SK-N-SH (cell line): ENCODE results near the gene KCNIP4. TPM values are rescaled to one million over a fixed set of nuclear protein-coding genes. Genes with fewer than 3 reads are reported as not detected.
A peak's percentile ranks its signal among the peaks of the same experiment; 100 is the strongest.

Experiments used
- CTCF ChIA-PET: fragments of 300-600, 350-600 bp; formaldehyde crosslinking; extraction: SDS; loops from one replicate; lab custom pipeline; 2021; lab: Yijun Ruan, JAX
- POLR2A ChIA-PET: fragments of 350-600 bp; sonication (Branson Sonifier 250); formaldehyde crosslinking; extraction: SDS; loops from one replicate; lab custom pipeline; 2020; ENCODE audit warnings: antibody characterized with exemption, inconsistent platforms; lab: Yijun Ruan, JAX
- DNase-seq: peaks from one replicate; pipeline ENCODE4 v3.0.0; 2012
- H2AFZ ChIP-seq: fragments of 200-600 bp; sonication (generic); 2 replicates; pipeline ENCODE4 v1.8.1; 2016; ENCODE audit warnings: antibody characterized with exemption, mild to moderate bottlenecking, low read depth
- H3F3A ChIP-seq: fragments of 200-600 bp; sonication (generic); replicated peaks from 2 replicates; pipeline ENCODE3; 2016; ENCODE audit warnings: antibody characterized with exemption, mild to moderate bottlenecking; ENCODE audit not compliant: insufficient read depth
- H3K27ac ChIP-seq, 2 experiments: fragments of 200-500 bp in 1 of 2; fragments of 200-600 bp in 1 of 2; sonication (Bioruptor generic) in 1 of 2; sonication (generic), shearing (Covaris generic) in 1 of 2; 2 replicates each; pipeline versions ENCODE4 v1.5.1 to v1.6.1; 2014 to 2016; ENCODE audit warnings: low read depth in 2 of 2, inconsistent platforms in 1 of 2, low read length in 1 of 2, mild to moderate bottlenecking in 1 of 2, mixed read lengths in 1 of 2
- H3K27me3 ChIP-seq: fragments of 200-600 bp; sonication (generic), shearing (Covaris generic); 2 replicates; pipeline ENCODE4 v1.6.1; 2016; ENCODE audit warnings: mixed run types; ENCODE audit not compliant: insufficient read depth
- H3K36me3 ChIP-seq, 2 experiments: fragments of 200-500 bp in 1 of 2; fragments of 200-600 bp in 1 of 2; sonication (Bioruptor generic) in 1 of 2; sonication (generic) in 1 of 2; replicated peaks in 1 of 2; 2 replicates each; pipeline versions ENCODE3 to v1.5.1; 2014 to 2016; ENCODE audit warnings: low read length in 1 of 2, mild to moderate bottlenecking in 1 of 2; ENCODE audit not compliant: insufficient read depth in 2 of 2, control insufficient read depth in 1 of 2
- H3K4me1 ChIP-seq, 2 experiments: fragments of 200-500 bp in 1 of 2; fragments of 200-600 bp in 1 of 2; sonication (Bioruptor generic) in 1 of 2; sonication (generic), shearing (Covaris generic) in 1 of 2; 2 replicates each; pipeline versions ENCODE4 v1.5.1 to v1.6.1; 2014 to 2016; ENCODE audit warnings: low read depth in 1 of 2, low read length in 1 of 2, mixed run types in 1 of 2; ENCODE audit not compliant: insufficient read depth in 2 of 2, control insufficient read depth in 1 of 2
- H3K4me2 ChIP-seq: fragments of 200-600 bp; sonication (generic), shearing (Covaris generic); 2 replicates; pipeline ENCODE4 v1.6.1; 2017; ENCODE audit warnings: mixed run types
- H3K4me3 ChIP-seq, 2 experiments: fragments of 200-500 bp in 1 of 2; fragments of 200-600 bp in 1 of 2; sonication (Bioruptor generic) in 1 of 2; sonication (generic), shearing (Covaris generic) in 1 of 2; 2 replicates each; pipeline versions ENCODE4 v1.5.1 to v1.8.1; 2014 to 2016; ENCODE audit warnings: low read depth in 2 of 2, inconsistent platforms in 1 of 2, low read length in 1 of 2, mild to moderate bottlenecking in 1 of 2, mixed read lengths in 1 of 2, moderate library complexity in 1 of 2
- H3K79me2 ChIP-seq: fragments of 200-600 bp; sonication (generic); 2 replicates; pipeline ENCODE4 v1.8.1; 2017; ENCODE audit warnings: mild to moderate bottlenecking; ENCODE audit not compliant: insufficient read depth
- H3K9ac ChIP-seq: fragments of 200-600 bp; sonication (generic); 2 replicates; pipeline ENCODE4 v1.6.1; 2017; ENCODE audit warnings: mixed run types
- H3K9me2 ChIP-seq: fragments of 200-600 bp; sonication (generic); 2 replicates; pipeline ENCODE4 v1.6.1; 2017; ENCODE audit warnings: mixed run types
- H3K9me3 ChIP-seq: fragments of 200-600 bp; sonication (generic); 2 replicates; pipeline ENCODE4 v1.6.1; 2017; ENCODE audit warnings: mixed run types, mild to moderate bottlenecking, moderate library complexity
- H4K20me1 ChIP-seq: fragments of 200-600 bp; sonication (generic); 2 replicates; pipeline ENCODE4 v1.6.1; 2017; ENCODE audit warnings: mild to moderate bottlenecking, mixed run types; ENCODE audit not compliant: insufficient read depth
- FOSL2 ChIP-seq: IDR thresholded peaks from 2 replicates; pipeline ENCODE4 v1.4.0; 2012; ENCODE audit warnings: low read depth, mild to moderate bottlenecking, moderate library complexity, borderline replicate concordance
- FOXJ3 ChIP-seq: sonication (generic); formaldehyde crosslinking; IDR thresholded peaks from 2 replicates; pipeline ENCODE4 v1.5.1; 2020; ENCODE audit warnings: mild to moderate bottlenecking, missing genetic modification reagents
- GABPA ChIP-seq: IDR thresholded peaks from 2 replicates; pipeline ENCODE4 v1.4.0; 2012; ENCODE audit warnings: low read depth, mild to moderate bottlenecking
- GATA2 ChIP-seq: sonication (generic); formaldehyde crosslinking; IDR thresholded peaks from 2 replicates; pipeline ENCODE4 v1.5.0; 2020; ENCODE audit warnings: mild to moderate bottlenecking, missing genetic modification reagents
- MEF2A ChIP-seq: IDR thresholded peaks from 2 replicates; pipeline ENCODE4 v1.4.0; 2012; ENCODE audit warnings: low read depth, borderline replicate concordance
- NFIC ChIP-seq: IDR thresholded peaks from 2 replicates; pipeline ENCODE4 v1.4.0; 2012; ENCODE audit warnings: borderline replicate concordance
- NRF1 ChIP-seq: IDR thresholded peaks from 2 replicates; pipeline ENCODE4 v1.6.1; 2012; ENCODE audit warnings: low read depth, mild to moderate bottlenecking, low read length
- POLR2AphosphoS5 ChIP-seq: IDR thresholded peaks from 2 replicates; pipeline ENCODE4 v1.6.1; 2012; ENCODE audit warnings: low read depth, low read length
- RAD21 ChIP-seq: IDR thresholded peaks from 2 replicates; pipeline ENCODE4 v1.6.1; 2012; ENCODE audit warnings: mild to moderate bottlenecking, low read length
- RXRA ChIP-seq: IDR thresholded peaks from 2 replicates; pipeline ENCODE4 v1.4.0; 2012; ENCODE audit warnings: low read depth, mild to moderate bottlenecking, borderline replicate concordance
- SIN3A ChIP-seq: IDR thresholded peaks from 2 replicates; pipeline ENCODE4 v1.6.1; 2012; ENCODE audit warnings: low read depth, mild to moderate bottlenecking, low read length, moderate library complexity, borderline replicate concordance
- SMC3 ChIP-seq: IDR thresholded peaks from 2 replicates; pipeline ENCODE4 v1.6.1; 2012; ENCODE audit warnings: low read depth, low read length, improper control_type of control experiment
- TCF12 ChIP-seq: IDR thresholded peaks from 2 replicates; pipeline ENCODE4 v1.4.0; 2012
- TEAD4 ChIP-seq: IDR thresholded peaks from 2 replicates; pipeline ENCODE4 v1.4.0; 2012; ENCODE audit warnings: mild to moderate bottlenecking, borderline replicate concordance; ENCODE audit not compliant: insufficient read depth
- WGBS: methylation state at CpG from one replicate; pipeline ENCODE4 v1.1.6; 2017; ENCODE audit warnings: low lambda C conversion rate; 5-methylcytosine and 5-hydroxymethylcytosine counted together
- polyA plus RNA-seq, 3 experiments: library from polyadenylated mRNA; depleted of rRNA; stranded (reverse); fragments of >200 nt; gene quantifications; 2 replicates each; pipeline ENCODE4 v1.2.3, GENCODE V29; 2012
- TF ChIP-seq, protein P1 (sequence below): IDR thresholded peaks from 2 replicates; pipeline ENCODE4 v1.4.0; 2012; ENCODE audit warnings: low read depth
- TF ChIP-seq, protein P2 (sequence below): IDR thresholded peaks from 2 replicates; pipeline ENCODE4 v1.4.0; 2012; ENCODE audit warnings: low read depth, borderline replicate concordance
- TF ChIP-seq, protein P3 (sequence below): fragments of 150-350 bp; IDR thresholded peaks from 2 replicates; pipeline ENCODE4 v1.6.1; 2016; ENCODE audit warnings: mild to moderate bottlenecking, low read depth, low read length
- TF ChIP-seq, protein P4 (sequence below): IDR thresholded peaks from 2 replicates; pipeline ENCODE4 v1.4.0; 2012; ENCODE audit warnings: low read depth, borderline replicate concordance

Gene KCNIP4
- polyA plus RNA-seq, 1 of the 3 experiments (the other 2 are of a cell fraction): 0.18 TPM

DNA sequence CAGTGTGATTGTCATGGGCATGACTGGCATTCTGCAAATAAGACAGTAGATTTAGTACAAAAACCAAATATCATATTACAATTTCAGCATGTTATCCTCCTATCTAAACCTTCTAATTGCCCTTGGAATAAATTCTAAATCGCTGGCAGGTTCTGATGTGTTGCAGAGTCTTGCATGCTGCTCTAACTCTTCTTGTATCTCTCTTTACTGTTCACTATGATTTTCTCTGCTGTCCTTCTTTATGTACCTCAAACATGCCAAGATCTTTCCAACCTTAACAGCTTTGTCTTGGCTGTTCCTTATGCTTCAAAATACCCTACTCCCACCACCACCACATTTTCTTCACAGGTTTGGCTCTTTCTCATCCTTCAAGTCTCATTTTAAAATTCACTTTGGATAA is 43.0 kb upstream of the KCNIP4 start:
- H3K79me2 ChIP-seq: no peaks in the 10 kb centered on the region
- no peak for DNase-seq
- H3K9me2 ChIP-seq: no peaks in the 10 kb centered on the region
- peaks cover 0 to 5% of the 10 kb centered on the region in 2 experiments; a peak in 2 of 4 replicates for H3K4me1 ChIP-seq
- 0% methylated on average over 1 of the region's 1 CpG for WGBS
- H3K9me3 ChIP-seq: no peaks in the 10 kb centered on the region; the same call in 1 of the 2 replicates
- CTCF ChIA-PET: no interaction called here
- H4K20me1 ChIP-seq: no peaks in the 10 kb centered on the region
- peak overlapping the region; percentile 73 to 76; a peak in 3 of 4 replicates for H3K27ac ChIP-seq
- H3K27me3 ChIP-seq: no peaks in the 10 kb centered on the region
- TF ChIP-seq TCF12: peak; percentile 16; the same call in 1 of the 2 replicates
- TF ChIP-seq, protein P1, sequence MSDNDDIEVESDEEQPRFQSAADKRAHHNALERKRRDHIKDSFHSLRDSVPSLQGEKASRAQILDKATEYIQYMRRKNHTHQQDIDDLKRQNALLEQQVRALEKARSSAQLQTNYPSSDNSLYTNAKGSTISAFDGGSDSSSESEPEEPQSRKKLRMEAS: no peak
- no peak overlapping the region for H3K4me3 ChIP-seq
- H3K9ac ChIP-seq: no peak overlapping the region
- peaks cover 10% of the 10 kb centered on the region for H3F3A ChIP-seq
- peak overlapping the region; percentile 43; the same call in 1 of the 2 replicates for H3K4me2 ChIP-seq
- POLR2A ChIA-PET: no interaction called here
- H3K36me3 ChIP-seq: no peaks in the 10 kb centered on the region
- 0 out of 2 replicates have a peak overlapping the region, but pooled peaks have one; percentile 24 for H2AFZ ChIP-seq

DNA sequence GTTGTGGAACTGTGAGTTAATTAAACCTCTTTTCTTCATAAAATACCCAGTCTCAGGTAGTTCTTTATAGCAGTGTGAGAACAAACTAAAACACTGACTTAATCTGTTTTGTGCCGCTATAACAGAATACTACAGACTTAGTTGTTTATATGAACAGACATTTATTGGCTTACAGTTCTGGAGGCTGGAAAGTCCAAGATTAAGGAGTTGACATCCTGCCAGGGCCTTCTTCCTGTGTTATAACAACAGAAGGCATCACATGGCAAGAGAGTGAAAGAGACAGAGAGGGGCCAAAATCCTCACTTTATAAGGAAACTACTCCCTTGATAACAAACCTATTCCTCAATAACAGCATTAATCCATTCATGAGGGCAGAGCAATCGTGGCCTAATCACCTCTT is 42.5 kb upstream of the KCNIP4 start:
- TF ChIP-seq FOSL2 (no peak), FOXJ3 (CRISPR knock-in tag) (no peak), TEAD4 (no peak), MEF2A (no peak)
- TF ChIP-seq, protein P2, sequence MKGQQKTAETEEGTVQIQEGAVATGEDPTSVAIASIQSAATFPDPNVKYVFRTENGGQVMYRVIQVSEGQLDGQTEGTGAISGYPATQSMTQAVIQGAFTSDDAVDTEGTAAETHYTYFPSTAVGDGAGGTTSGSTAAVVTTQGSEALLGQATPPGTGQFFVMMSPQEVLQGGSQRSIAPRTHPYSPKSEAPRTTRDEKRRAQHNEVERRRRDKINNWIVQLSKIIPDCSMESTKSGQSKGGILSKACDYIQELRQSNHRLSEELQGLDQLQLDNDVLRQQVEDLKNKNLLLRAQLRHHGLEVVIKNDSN: no peak
- Histone ChIP-seq H3K4me2 (no peak overlapping the region), H3K36me3 (no peaks in the 10 kb centered on the region), H2AFZ (0 out of 2 replicates have a peak overlapping the region, but pooled peaks have one; percentile 24), H3K9me3 (no peaks in the 10 kb centered on the region; the same call in 1 of the 2 replicates), H3K27ac (peak overlapping the region; percentile 73 to 76; a peak in 2 of 4 replicates), H3K79me2 (no peaks in the 10 kb centered on the region), H3K27me3 (no peaks in the 10 kb centered on the region), H3K4me3 (no peak overlapping the region), H3K9me2 (no peaks in the 10 kb centered on the region), H4K20me1 (no peaks in the 10 kb centered on the region), H3K9ac (no peak overlapping the region), H3F3A (peaks cover 10% of the 10 kb centered on the region), H3K4me1 (peaks cover 0 to 5% of the 10 kb centered on the region in 2 experiments; a peak in 2 of 4 replicates)
- WGBS: 35% methylated on average over 2 of the region's 2 CpGs
- CTCF ChIA-PET: no interaction called here
- DNase-seq: no peak
- POLR2A ChIA-PET: no interaction called here

DNA sequence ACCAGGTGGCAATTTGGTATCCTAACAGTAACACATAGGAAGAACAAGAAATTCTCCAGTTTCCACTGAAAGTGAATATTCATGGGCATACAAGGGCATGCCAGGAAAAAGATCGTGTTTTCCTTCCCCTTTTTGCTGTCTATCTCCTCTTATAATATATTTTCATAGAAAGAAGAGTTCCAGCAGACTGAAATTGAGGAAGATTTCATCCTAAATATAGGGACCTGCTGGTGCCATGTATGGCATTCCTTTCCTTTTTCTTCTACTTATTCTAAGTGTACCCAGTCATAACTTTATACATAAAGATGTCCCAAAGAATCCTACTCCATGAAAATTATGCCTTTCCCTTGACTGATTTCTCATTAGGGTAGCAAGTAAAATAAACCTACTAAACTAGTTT is 40.8 kb upstream of the KCNIP4 start:
- Histone ChIP-seq H3K4me1 (peaks cover 0 to 5% of the 10 kb centered on the region in 2 experiments; a peak in 2 of 4 replicates), H4K20me1 (no peaks in the 10 kb centered on the region), H3K79me2 (no peaks in the 10 kb centered on the region), H3K36me3 (no peaks in the 10 kb centered on the region), H3K4me3 (no peak overlapping the region), H3K9me3 (no peaks in the 10 kb centered on the region; the same call in 1 of the 2 replicates), H3K27me3 (no peaks in the 10 kb centered on the region), H3K27ac (no peak overlapping the region), H2AFZ (no peak overlapping the region), H3K9ac (no peak overlapping the region), H3F3A (peaks cover 10% of the 10 kb centered on the region), H3K4me2 (no peak overlapping the region), H3K9me2 (no peaks in the 10 kb centered on the region)
- DNase-seq: no peak
- WGBS: 14% methylated on average over 1 of the region's 1 CpG
- POLR2A ChIA-PET: no interaction called here
- CTCF ChIA-PET: no interaction called here
- TF ChIP-seq FOSL2 (no peak), GATA2 (CRISPR knock-in tag) (no peak), POLR2AphosphoS5 (no peak), RXRA (no peak), NRF1 (no peak), RAD21 (no peak), NFIC (no peak), SIN3A (no peak), GABPA (no peak), MEF2A (no peak), SMC3 (no peak)
- TF ChIP-seq, protein P3, sequence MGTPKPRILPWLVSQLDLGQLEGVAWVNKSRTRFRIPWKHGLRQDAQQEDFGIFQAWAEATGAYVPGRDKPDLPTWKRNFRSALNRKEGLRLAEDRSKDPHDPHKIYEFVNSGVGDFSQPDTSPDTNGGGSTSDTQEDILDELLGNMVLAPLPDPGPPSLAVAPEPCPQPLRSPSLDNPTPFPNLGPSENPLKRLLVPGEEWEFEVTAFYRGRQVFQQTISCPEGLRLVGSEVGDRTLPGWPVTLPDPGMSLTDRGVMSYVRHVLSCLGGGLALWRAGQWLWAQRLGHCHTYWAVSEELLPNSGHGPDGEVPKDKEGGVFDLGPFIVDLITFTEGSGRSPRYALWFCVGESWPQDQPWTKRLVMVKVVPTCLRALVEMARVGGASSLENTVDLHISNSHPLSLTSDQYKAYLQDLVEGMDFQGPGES: no peak
- TF ChIP-seq, protein P4, sequence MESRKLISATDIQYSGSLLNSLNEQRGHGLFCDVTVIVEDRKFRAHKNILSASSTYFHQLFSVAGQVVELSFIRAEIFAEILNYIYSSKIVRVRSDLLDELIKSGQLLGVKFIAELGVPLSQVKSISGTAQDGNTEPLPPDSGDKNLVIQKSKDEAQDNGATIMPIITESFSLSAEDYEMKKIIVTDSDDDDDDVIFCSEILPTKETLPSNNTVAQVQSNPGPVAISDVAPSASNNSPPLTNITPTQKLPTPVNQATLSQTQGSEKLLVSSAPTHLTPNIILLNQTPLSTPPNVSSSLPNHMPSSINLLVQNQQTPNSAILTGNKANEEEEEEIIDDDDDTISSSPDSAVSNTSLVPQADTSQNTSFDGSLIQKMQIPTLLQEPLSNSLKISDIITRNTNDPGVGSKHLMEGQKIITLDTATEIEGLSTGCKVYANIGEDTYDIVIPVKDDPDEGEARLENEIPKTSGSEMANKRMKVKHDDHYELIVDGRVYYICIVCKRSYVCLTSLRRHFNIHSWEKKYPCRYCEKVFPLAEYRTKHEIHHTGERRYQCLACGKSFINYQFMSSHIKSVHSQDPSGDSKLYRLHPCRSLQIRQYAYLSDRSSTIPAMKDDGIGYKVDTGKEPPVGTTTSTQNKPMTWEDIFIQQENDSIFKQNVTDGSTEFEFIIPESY: no peak
